NCI-H524 (cell line): ENCODE data around the gene COPRS.

Source experiments
- DNase-seq, 2 experiments: peaks; one replicate each; lab custom pipeline; 2025; lab: John Stamatoyannopoulos, UW

Gene COPRS

GRCh38 chr17:31858642-31859486, at the start of gene COPRS:
TSS of gene COPRS (minus strand) at chr17:31859244. CDS start at chr17:31859199, 45 bp downstream.
- DNase-seq: peak; percentile 63 to 85

GRCh38 chr17:31908386-31908785, 49.3 kb upstream of the COPRS start:
- DNase-seq: no peak

- no peak for DNase-seq
Measured at GRCh38 chr17:31907342-31907962, 48.4 kb upstream of the COPRS start.

- DNase-seq: no peak
Measured at GRCh38 chr17:31903401-31903800, 44.4 kb upstream of the COPRS start.

- DNase-seq: no peak
Measured at GRCh38 chr17:31902693-31903092, 43.6 kb upstream of the COPRS start.

GRCh38 chr17:31900877-31901276, 41.8 kb upstream of the COPRS start:
- DNase-seq: no peak

- no peak for DNase-seq
Measured at GRCh38 chr17:31888124-31888523, 29.1 kb upstream of the COPRS start.

GRCh38 chr17:31882571-31882970, 23.5 kb upstream of the COPRS start:
- no peak for DNase-seq

- no peak for DNase-seq
Measured at GRCh38 chr17:31880311-31880710, 21.3 kb upstream of the COPRS start.

GRCh38 chr17:31878703-31879073, 19.6 kb upstream of the COPRS start:
- no peak for DNase-seq

- DNase-seq: no peak
Measured at GRCh38 chr17:31877911-31878702, 19.1 kb upstream of the COPRS start.

- no peak for DNase-seq
Measured at GRCh38 chr17:31877341-31877740, 18.3 kb upstream of the COPRS start.

GRCh38 chr17:31875081-31875480, 16.0 kb upstream of the COPRS start:
- no peak for DNase-seq

GRCh38 chr17:31869797-31870568, 10.9 kb upstream of the COPRS start:
- DNase-seq: no peak

- DNase-seq: no peak
Measured at GRCh38 chr17:31869031-31869430, 10.0 kb upstream of the COPRS start.

- DNase-seq: no peak
Measured at GRCh38 chr17:31859487-31860008, 504 bp upstream of the COPRS start.

- DNase-seq: peak in 1 of 2 experiments; percentile 43
Measured at GRCh38 chr17:31857920-31858641, 963 bp downstream of the COPRS start.

- no peak for DNase-seq
Measured at GRCh38 chr17:31856750-31857149, 2.3 kb downstream of the COPRS start.

- DNase-seq: no peak
Measured at GRCh38 chr17:31854672-31855071, 4.4 kb downstream of the COPRS start.

- no peak for DNase-seq
Measured at GRCh38 chr17:31853911-31854470, 5.1 kb downstream of the COPRS start.

- no peak for DNase-seq
Measured at GRCh38 chr17:31845291-31845690, 13.8 kb downstream of the COPRS start.
